Kidney (tissue), 14 donors: ENCODE measurements around the gene ACVR1. TPM values are rescaled to one million over a fixed set of nuclear protein-coding genes. Genes with fewer than 3 reads are reported as not detected.

Experiments used
- DNase-seq, 5 donors: peaks; one replicate each; pipeline ENCODE4 v3.0.0-alpha.2; 2013 to 2020
- FAIRE-seq: peaks from 2 replicates; lab custom pipeline; 2012; peaks lifted over from hg19 to GRCh38; lab: Jason Lieb, UNC
- H3K27ac ChIP-seq, 2 donors: one replicate each; pipeline ENCODE4 v1.7.0; 2013; ENCODE audit warnings: low read depth in 2 of 2, low read length in 2 of 2, inconsistent platforms in 1 of 2
- H3K27me3 ChIP-seq: one replicate; pipeline ENCODE4 v1.7.1; 2013; ENCODE audit warnings: low read length, inconsistent platforms; ENCODE audit not compliant: control insufficient read depth, insufficient read depth
- H3K36me3 ChIP-seq, 3 donors: one replicate each; pipeline versions ENCODE4 v1.7.0 to v1.7.1; 2013; ENCODE audit warnings: low read length in 3 of 3, control low read depth in 1 of 3, inconsistent platforms in 1 of 3; ENCODE audit not compliant: insufficient read depth in 3 of 3, control insufficient read depth in 2 of 3
- H3K4me1 ChIP-seq, 3 donors: one replicate each; pipeline versions ENCODE4 v1.7.0 to v1.7.1; 2013; ENCODE audit warnings: low read length in 3 of 3, inconsistent platforms in 1 of 3, low read depth in 1 of 3; ENCODE audit not compliant: control insufficient read depth in 2 of 3, insufficient read depth in 2 of 3
- H3K4me3 ChIP-seq, 3 donors: one replicate each; pipeline versions ENCODE4 v1.7.0 to v1.8.1; 2013; ENCODE audit warnings: low read length in 3 of 3, control low read depth in 1 of 3, inconsistent platforms in 1 of 3
- H3K9ac ChIP-seq, 3 donors: one replicate each; pipeline versions ENCODE4 v1.7.0 to v1.7.1; 2013; ENCODE audit warnings: low read length in 3 of 3, control low read depth in 1 of 3, inconsistent platforms in 1 of 3
- H3K9me3 ChIP-seq, 3 donors: one replicate each; pipeline versions ENCODE4 v1.7.0 to v1.7.1; 2013; ENCODE audit warnings: low read length in 3 of 3, control low read depth in 1 of 3, inconsistent platforms in 1 of 3; ENCODE audit not compliant: control insufficient read depth in 2 of 3, insufficient read depth in 1 of 3
- CTCF ChIP-seq: IDR thresholded peaks from 3 replicates; pipeline ENCODE4 v1.5.1; 2012; ENCODE audit warnings: mild to moderate bottlenecking, moderate library complexity, borderline replicate concordance; ENCODE audit not compliant: insufficient read depth; ENCODE audit errors: extremely low read depth
- intact Hi-C: fragments of 100-400 bp; cut with DNase I; formaldehyde crosslinking; loops from one replicate; pipeline ENCODE4 v1.11.1; 2022
- polyA plus RNA-seq: library from polyadenylated mRNA; stranded (reverse); fragments of 350-450 nt; fragmentation: Illumina TruSeq; extraction: RNeasy Lipid Tissue Mini Kit (QIAGEN cat#74804); gene quantifications from one replicate; pipeline ENCODE4 v1.2.3, GENCODE V29; 2014; ENCODE audit warnings: low read depth, low replicate concordance; ENCODE audit not compliant: insufficient read depth
- total RNA-seq: library from RNA; stranded (reverse); fragmentation: NEBNext Ultra II Directional; extraction: Animal tissue kit (Norgen Biotek cat#: 25700); gene quantifications from one replicate; pipeline ENCODE4 v1.2.1, GENCODE V29; 2021
- donor health status: control.
- donor health status: control.
- donor health status: control.
- donor health status: control.
- donor health status: control.
- donor health status: DM: yes; HTN: yes; CAD: no.
- donor health status: Normal renal cell carcinoma (clear cell type).

The ACVR1 gene
- total and polyA plus RNA-seq, 2 donors from 2014 or later: 16.3 to 38.3 TPM

DNA sequence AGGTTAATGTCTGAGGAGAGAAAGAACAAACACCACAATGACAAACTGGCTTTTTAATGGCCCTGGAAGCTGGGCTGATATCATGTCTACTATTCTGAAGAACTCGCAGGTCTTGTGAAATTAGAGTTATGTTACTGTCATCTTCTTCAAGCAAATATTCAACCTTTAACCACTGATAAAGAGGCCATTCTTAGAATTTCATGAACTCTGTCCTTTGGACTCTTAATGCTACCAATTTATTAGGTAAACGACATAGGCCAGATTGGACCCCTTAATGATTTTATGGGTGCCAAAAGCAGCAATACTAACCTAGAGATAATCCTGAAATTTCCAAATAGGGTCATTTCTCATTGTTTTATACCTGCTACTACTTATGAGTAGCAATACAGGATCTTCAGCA, 138.5 kb downstream of the ACVR1 start:
- H3K9me3 ChIP-seq: no peaks in the 10 kb centered on the region

GRCh38 chr2:157735532-157735931, 140.6 kb downstream of the ACVR1 start:
- H3K27ac ChIP-seq: no peak overlapping the region
- intact Hi-C loops: no loop called here
- no peaks in the 10 kb centered on the region for H3K4me1 ChIP-seq
- H3K4me3 ChIP-seq: no peak overlapping the region
- no peak overlapping the region for H3K9ac ChIP-seq
- FAIRE-seq: no peak
- DNase-seq: no peak
- no peaks in the 10 kb centered on the region for H3K9me3 ChIP-seq
- peaks cover 11 to 29% (median 21%) of the 10 kb centered on the region in 3 donors for H3K36me3 ChIP-seq
- no peak for TF ChIP-seq CTCF
- H3K27me3 ChIP-seq: no peaks in the 10 kb centered on the region

More for the DNA sequence above, 138.5 kb downstream of the ACVR1 start:
- DNase-seq (no peak), FAIRE-seq (no peak)
- Histone ChIP-seq H3K4me3 (no peak overlapping the region), H3K4me1 (no peaks in the 10 kb centered on the region), H3K27me3 (no peaks in the 10 kb centered on the region), H3K9ac (no peak overlapping the region), H3K36me3 (peaks cover 8 to 27% (median 19%) of the 10 kb centered on the region in 3 donors), H3K27ac (no peak overlapping the region)
- intact Hi-C loops: no loop called here
- no peak for TF ChIP-seq CTCF

DNA sequence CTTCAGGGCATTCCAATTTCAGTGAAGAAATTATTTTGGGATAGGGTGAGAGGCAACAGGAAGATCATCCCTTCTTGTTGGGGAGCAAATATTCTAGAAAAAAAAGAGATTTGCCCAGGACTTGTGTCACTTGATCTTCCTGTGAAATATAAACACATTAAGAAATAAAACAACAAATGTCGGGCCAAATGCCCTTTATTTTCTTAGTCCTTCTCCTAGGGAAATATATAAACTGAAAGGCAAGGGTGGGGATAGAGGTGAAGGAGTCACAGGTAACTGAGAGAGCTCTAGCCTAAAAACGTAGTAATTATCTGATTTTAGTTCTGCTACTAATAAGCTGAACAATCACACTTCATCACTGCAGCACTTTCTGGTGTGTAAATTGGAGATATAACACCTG, 142.9 kb downstream of the ACVR1 start:
- Histone ChIP-seq H3K9me3 (no peaks in the 10 kb centered on the region), H3K27ac (no peak overlapping the region), H3K27me3 (no peaks in the 10 kb centered on the region), H3K4me3 (no peak overlapping the region), H3K9ac (no peak overlapping the region), H3K4me1 (no peaks in the 10 kb centered on the region), H3K36me3 (peaks cover 11 to 25% (median 19%) of the 10 kb centered on the region in 3 donors)
- TF ChIP-seq CTCF: no peak
- FAIRE-seq (no peak), DNase-seq (no peak)
- intact Hi-C loops: no loop called here

DNA sequence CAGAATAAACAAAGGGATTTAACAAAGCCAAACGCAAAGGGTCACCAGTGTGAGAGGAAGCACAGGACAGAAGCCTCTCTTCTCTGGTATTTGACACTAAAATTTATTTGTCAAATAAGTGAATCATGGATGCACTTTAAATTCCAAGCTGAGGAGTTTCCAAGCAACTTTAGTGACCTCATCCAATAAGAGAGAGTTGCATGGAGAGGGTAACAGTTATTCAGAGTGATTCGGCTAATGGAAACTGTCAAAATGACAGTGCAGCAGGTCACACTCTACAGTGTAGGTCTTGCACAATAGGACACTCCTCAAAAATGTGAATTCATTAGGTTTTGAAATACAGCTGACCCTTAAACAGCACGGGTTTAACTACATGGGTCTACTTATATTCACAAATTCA, 143.5 kb downstream of the ACVR1 start:
- no peak overlapping the region for H3K27ac ChIP-seq

More for the DNA sequence above, 143.5 kb downstream of the ACVR1 start:
- H3K36me3 ChIP-seq: peaks cover 11 to 24% (median 18%) of the 10 kb centered on the region in 3 donors
- FAIRE-seq (no peak), DNase-seq (no peak)
- TF ChIP-seq CTCF: no peak
- H3K4me3 ChIP-seq: no peak overlapping the region
- no peaks in the 10 kb centered on the region for H3K9me3 ChIP-seq
- intact Hi-C loops: no loop called here
- H3K9ac ChIP-seq: no peak overlapping the region
- no peaks in the 10 kb centered on the region for H3K4me1 ChIP-seq
- no peaks in the 10 kb centered on the region for H3K27me3 ChIP-seq
